A549 treated with Hydrocortisone at 1 μM for 4 hours (cell line): ENCODE data around the gene KHDRBS2. TPM values are rescaled to one million over a fixed set of nuclear protein-coding genes. Genes with fewer than 3 reads are reported as not detected.

Experiments
- total RNA-seq: library from RNA; stranded (reverse); fragments of 200-300 nt; extraction: Qiagen RNA extraction; gene quantifications from 5 replicates; pipeline ENCODE4 v1.2.3, GENCODE V29; 2022

The KHDRBS2 gene
- total RNA-seq, result not detected in 5 replicates

DNA sequence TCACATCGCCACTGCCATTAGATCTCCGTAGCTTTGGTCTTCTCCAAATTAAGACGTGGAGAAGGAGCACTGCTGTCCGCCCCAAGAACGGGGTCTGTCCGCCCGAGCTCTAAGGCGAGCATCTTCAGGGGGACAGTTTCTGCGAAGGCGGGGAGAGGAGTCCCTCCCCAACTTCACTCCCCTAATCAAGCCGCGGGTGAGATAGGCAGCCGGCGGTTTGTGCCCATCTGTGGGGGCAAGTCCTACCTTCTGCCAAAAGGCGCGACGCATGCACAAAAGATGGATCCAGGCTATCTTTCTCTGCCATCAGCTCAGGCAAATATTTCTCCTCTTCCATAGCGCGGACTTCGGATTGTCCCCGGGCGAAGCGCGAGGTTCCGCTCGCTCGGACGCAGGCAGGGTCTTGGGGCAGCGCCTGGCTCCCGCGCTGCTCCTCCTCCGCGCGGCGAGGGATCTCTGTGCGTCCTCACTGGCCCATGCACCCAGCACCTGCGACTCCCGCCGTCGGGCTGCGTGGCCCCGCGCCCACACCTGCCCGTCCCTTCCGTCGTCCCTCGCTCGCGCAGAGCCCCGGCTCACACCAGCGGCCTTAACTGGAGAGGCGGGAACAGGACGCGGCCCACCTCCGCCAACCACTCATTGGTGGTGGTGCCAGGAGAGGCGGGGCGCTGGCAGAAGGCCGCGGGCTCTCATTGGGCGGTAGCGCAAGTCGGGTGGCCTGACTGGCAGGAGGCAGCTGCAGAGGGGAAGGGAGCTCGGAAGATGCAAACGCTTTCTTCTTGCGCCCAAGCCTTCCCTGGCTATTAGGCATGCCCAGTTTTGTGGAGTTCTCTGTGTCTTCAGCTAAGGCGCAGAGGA lies at the start of gene KHDRBS2:
Gene KHDRBS2 (minus strand): TSS at position 614 of the 858 bp plus-strand sequence.

